HK-2 (cell line): ENCODE data around the gene RTN4R.
"Not testable (repeated sequence)": the region's sequence is repeated elsewhere in the genome, so short reads cannot be mapped to it uniquely, and the experiment has no call there.

ENCODE experiments used
- DNase-seq: peaks from one replicate; pipeline ENCODE4 v3.0.0-alpha.2; 2018; ENCODE audit not compliant: unreplicated experiment

The RTN4R gene

GRCh38 chr22:20271114-20271994 is 3.2 kb upstream of the RTN4R start:
- DNase-seq: no peak

- not testable (repeated sequence) for DNase-seq
These were observed 2.3 kb upstream of the RTN4R start for GRCh38 chr22:20270190-20271113.

GRCh38 chr22:20269673-20270072 is 1.6 kb upstream of the RTN4R start:
- DNase-seq: not testable (repeated sequence)

DNA sequence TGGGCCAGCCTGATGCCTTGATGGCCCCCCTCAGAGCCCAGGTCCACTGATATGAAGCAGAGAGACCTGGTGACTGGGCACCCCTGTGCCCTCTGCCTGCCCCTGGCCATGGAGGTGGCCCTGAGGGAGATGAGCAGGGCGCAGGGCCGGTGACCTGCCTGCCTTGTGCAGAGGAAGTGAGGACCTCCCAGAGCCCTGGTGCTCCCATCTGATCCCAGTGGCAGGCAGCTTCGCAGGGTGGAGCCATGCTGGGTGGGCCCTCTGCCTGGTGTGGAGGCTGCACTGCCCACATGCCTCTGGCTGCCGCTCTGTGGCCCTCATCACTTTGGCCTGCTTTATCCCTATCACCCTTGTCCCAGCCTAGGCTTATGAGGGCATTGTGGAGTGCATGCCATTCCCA is 1.1 kb upstream of the RTN4R start:
- DNase-seq: not testable (repeated sequence)

- DNase-seq: no peak
These were observed 458 bp downstream of the RTN4R start for GRCh38 chr22:20267441-20268278.

DNA sequence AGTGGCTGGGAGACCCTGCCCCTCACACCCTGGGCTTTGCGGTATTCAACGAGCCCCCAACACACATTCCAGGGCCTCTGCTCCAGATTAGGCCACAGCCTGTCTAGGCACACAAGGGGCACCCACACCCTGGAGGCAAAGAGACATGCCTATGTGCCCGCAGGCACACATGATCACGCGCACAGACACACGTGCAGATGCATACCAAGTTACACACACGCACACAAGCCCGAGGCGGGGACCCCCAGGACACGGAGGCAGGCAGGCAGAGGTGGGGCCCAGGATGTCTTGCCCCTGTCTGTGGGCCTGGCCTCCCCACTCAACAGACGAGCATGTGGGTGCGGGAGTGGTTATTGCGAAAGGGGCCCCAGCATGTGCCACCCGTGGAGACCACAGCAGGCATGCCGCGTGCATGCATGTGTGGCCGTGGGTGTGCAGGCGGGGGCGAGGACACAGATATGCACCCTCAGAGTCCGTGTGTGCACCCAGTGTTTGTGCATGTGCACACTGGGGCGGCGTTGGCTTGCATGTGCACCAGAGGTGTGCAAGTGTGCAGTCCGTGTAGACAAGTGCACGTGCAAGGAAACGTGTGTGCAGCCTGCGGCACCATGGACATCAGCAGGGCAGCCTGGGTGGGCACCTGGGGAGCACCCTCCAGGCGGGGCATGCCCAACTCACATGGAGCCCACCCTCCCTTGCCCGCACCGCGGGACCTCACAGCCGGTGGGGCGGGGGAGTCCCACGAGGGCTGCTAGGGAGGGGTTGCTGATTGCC is 1.3 kb downstream of the RTN4R start:
- DNase-seq: not testable (repeated sequence)

DNA sequence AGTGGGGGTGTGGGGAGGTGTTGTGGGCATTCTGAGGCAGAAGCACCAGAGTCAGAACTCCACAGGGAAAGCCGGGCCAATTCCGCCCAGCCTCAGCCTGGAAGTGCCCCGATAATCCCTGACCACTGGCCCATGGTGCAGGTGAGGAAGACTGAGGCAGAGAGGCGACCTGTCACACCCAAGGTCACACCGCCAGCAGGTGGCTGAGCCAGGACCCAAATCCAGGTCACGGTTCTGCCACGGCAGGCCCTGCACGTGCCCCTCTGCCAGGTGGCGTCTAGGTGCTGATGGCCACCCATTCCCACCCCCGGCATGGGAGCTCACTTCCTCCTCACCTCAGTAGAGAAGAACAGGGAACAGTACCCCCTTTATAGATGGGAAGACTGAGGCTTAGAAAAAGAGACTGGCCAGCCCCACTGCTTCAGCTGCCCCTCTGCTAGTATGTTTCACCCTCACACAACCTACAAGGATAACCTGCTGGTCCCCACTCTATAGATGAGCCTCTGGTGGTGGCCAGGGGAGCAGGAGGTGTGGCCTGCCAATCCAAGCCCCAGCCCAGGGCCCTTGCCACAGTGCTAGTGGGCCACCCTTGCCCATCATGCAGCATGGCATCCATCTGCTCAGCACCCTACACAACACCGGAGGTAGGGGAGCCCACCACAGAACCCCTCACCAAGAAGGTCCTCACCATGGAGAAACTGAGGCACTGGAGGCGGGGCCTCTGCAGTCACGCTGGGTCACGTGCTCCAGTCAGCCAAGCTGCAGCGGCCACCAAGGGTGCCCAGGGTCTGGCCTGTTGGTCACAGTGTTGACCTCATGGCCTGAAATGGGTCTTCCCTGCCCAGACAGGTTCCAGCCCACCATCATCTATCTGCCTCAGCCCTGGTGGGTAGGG is 2.1 kb downstream of the RTN4R start:
- DNase-seq: not testable (repeated sequence)

DNA sequence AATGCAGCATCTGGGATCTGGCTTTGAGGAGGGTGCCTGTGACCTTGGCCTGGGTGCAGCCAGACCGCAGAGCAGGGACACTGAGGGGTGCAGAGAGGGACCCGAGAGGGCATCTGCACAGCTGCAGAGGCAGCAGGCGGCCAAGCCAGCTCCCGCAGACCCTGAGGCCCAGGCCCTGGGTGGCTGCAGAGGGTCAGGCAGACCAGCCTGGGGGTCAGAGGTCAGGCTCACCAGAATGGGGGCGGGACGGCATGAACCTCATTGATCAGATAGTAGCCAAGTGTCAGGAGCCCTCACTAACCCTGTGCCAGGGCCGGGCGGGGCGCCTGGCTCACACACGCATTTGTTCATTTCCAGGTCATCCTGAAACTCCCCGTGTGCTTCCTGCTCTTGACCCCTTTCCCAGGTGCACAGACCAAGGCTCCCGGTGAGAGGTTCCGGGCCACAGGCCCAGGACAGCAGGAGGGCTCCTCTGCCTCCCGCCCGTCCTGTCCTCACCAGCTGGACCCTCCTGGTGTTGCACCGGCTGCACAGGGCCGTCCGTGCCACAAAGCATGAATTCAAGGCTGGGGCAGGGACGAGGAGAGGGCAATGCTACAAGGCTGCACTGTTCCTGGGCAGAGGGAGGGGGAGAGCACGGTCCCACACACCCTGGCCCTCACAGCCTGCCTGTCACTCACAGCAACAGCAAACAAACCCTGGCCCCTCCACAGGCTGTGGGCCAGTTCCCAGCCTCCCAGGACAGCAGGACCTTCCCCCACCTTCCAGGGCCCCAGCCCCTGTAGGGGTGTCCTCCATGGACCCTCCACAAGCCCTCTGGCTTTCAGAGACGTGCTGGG is 3.3 kb downstream of the RTN4R start:
- no peak for DNase-seq

DNA sequence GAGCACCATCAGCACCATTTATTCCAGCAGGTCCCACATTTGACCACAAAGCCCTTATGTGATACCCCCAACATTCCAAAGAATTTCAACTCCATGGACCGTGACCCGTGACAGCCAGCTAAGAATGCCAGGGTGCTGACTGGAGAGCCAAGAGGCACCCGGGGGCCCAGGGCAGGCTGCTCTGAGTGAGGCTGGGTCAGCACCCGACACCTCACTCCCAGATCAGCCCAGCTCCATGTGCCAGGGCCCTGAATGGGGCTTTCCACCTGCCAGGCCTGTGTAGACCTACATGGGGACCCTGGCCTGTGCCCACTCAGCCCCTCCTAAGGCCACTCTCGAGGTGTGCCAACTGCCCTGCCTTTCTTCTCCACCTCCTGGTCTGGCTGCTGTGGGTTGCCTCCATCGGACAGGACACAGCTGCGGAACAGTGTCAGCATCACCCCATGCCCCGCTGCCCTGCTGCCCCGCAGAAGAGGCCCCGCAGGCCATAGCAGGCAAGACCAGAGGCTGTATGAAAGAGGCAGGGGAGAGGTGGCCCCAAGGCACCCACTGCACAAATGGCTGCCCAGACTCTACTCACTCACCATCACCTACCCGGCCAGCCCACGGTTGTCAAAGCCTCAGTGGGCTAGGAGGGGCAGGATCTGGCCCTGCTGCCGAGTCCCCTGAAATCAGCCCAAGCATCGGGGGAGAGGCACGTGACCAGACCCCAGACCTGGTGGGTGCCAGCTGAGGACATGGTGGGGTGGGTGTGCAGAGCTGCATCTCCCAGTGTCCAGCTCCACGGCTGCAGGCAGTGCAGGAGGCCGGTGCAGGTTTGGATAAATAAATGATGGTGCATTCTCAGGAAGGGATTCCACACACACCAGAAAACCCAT is 4.5 kb downstream of the RTN4R start:
- peak; percentile 48 for DNase-seq

GRCh38 chr22:20262582-20263147 is 5.5 kb downstream of the RTN4R start:
- no peak for DNase-seq

DNA sequence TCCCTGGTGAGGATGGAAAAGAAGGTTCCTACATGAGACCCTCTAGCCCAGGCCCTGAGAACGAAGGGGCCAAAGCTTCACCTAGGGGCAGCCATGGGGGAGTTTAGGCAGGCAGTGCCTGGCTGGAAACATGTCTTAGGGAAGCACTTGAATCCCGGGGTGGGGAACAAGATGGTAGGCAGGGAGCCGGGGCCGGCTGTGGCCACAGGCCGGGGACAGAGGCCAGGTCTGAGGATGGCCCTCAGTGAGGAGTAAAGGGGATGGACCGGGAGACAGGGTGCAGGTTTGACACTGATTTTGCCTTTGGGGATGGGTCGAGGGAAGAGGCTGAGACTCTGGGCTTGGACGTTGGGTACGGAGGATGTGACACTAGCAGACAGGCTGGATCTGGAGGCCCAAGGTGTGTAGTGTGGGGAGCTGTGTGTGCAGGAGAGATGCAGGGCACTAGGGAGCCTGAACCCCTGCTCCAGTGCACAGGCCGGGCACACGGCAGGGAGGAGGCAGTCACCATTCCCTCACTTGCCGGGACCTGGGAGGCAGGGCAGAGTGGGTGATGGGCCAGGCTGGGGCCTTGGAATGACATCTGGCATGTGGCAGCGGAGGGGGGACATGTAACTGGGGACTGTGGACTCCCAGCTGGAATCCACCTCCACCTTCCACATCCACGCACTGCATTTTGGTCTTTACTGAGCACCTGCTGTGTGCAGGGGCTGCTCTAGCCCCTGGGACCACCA is 6.1 kb downstream of the RTN4R start:
- DNase-seq: no peak

DNA sequence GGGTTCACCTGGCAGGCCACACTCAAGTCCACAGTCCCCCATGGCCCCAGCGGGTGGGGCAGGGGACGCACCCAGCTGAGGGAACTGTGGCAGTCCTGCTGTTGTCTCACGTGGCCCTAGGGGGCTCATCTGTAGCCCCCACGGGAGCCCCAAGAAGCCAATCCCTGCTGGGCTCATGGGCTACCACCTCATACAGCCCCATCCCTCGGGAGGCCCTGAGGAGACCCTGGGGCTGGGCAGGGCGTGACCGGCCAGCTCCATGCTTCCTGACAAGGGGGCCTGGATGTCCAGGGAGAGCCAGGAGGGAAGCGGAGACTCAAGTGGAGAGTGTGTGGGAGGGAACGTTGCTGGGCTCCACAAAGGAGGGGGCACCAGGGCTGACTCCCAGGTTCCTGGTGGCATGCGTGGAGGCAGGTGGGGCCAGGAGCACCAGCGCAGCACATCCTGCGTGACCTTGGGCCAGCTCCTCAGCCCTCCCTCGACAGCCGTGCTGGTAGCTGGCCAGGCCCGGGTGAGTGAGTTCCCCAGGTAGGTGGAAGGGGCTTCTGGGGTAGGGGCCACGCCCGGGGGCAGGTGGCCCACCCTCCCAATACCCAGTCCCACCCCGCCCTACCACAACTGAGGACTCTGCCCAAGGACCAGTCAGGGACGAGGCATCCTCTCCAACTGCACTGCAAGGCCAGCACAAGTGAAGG is 7.9 kb downstream of the RTN4R start:
- no peak for DNase-seq

GRCh38 chr22:20259327-20259688 is 8.8 kb downstream of the RTN4R start:
- no peak for DNase-seq

GRCh38 chr22:20258584-20259326 is 9.4 kb downstream of the RTN4R start:
- no peak for DNase-seq

- no peak for DNase-seq
These were observed 10.2 kb downstream of the RTN4R start for GRCh38 chr22:20258021-20258299.
